SK-N-SH treated with all-trans-retinoic acid at 6 μM for 48 hours (cell line): ENCODE measurements around the gene NCKAP5.

ENCODE experiments used
- ATAC-seq: fragments of 200-7000 bp; cut with Tn5 transposase; 3 replicates; pipeline ENCODE4 v1.9.1; 2020; ENCODE audit warnings: mild to moderate bottlenecking, moderate library complexity
- ARNTL ChIP-seq: fragments of 450-650 bp; formaldehyde crosslinking; IDR thresholded peaks from 2 replicates; pipeline ENCODE4 v1.5.0; 2020; ENCODE audit warnings: low read depth, mild to moderate bottlenecking, moderate library complexity, borderline replicate concordance
- CSDC2 ChIP-seq: fragments of 250-450 bp; sonication (Bioruptor Pico); IDR thresholded peaks from 2 replicates; pipeline ENCODE4 v1.5.0; 2020; ENCODE audit warnings: mild to moderate bottlenecking, moderate library complexity
- ESRRG ChIP-seq: fragments of 250-450 bp; sonication (Bioruptor Pico); IDR thresholded peaks from 2 replicates; pipeline ENCODE4 v1.6.1; 2021; ENCODE audit warnings: mild to moderate bottlenecking
- GLIS3 ChIP-seq: fragments of 250-450 bp; sonication (Bioruptor Pico); IDR thresholded peaks from 2 replicates; pipeline ENCODE4 v1.5.0; 2020; ENCODE audit warnings: mild to moderate bottlenecking, moderate library complexity
- ISL1 ChIP-seq: fragments of 250-450 bp; sonication (Bioruptor Pico); IDR thresholded peaks from 2 replicates; pipeline ENCODE4 v2.1.2; 2022; ENCODE audit warnings: mild to moderate bottlenecking, moderate library complexity
- OSR1 ChIP-seq: fragments of 250-450 bp; sonication (Bioruptor Pico); IDR thresholded peaks from 2 replicates; pipeline ENCODE4 v1.8.0; 2022; ENCODE audit warnings: moderate library complexity, mild to moderate bottlenecking, inconsistent platforms
- PPARA ChIP-seq: fragments of 250-450 bp; sonication (Bioruptor Pico); IDR thresholded peaks from 2 replicates; pipeline ENCODE4 v1.5.0; 2020; ENCODE audit warnings: mild to moderate bottlenecking, borderline replicate concordance
- RARB ChIP-seq: fragments of 250-450 bp; sonication (Bioruptor Pico); IDR thresholded peaks from 2 replicates; pipeline ENCODE4 v1.8.0; 2021; ENCODE audit warnings: mild to moderate bottlenecking, moderate library complexity
- SNAI2 ChIP-seq: fragments of 250-450 bp; sonication (Bioruptor Pico); IDR thresholded peaks from 2 replicates; pipeline ENCODE4 v1.5.0; 2020; ENCODE audit warnings: mild to moderate bottlenecking, moderate library complexity
- TCF4 ChIP-seq: fragments of 250-450 bp; sonication (Bioruptor Pico); IDR thresholded peaks from 2 replicates; pipeline ENCODE4 v1.8.0; 2021; ENCODE audit warnings: mild to moderate bottlenecking, moderate library complexity, borderline replicate concordance
- TOX ChIP-seq: fragments of 250-450 bp; sonication (Bioruptor Pico); IDR thresholded peaks from 2 replicates; pipeline ENCODE4 v1.8.0; 2021; ENCODE audit warnings: mild to moderate bottlenecking, moderate library complexity, borderline replicate concordance
- ZC3H10 ChIP-seq: fragments of 250-450 bp; sonication (Bioruptor Pico); IDR thresholded peaks from 2 replicates; pipeline ENCODE4 v1.5.1; 2021; ENCODE audit warnings: mild to moderate bottlenecking, moderate library complexity
- ZFP3 ChIP-seq: fragments of 250-450 bp; sonication (Bioruptor Pico); IDR thresholded peaks from 2 replicates; pipeline ENCODE4 v1.5.0; 2020; ENCODE audit warnings: mild to moderate bottlenecking, moderate library complexity
- ZFP30 ChIP-seq: fragments of 450-650 bp; formaldehyde crosslinking; IDR thresholded peaks from 2 replicates; pipeline ENCODE4 v1.5.0; 2022; ENCODE audit warnings: mild to moderate bottlenecking, moderate library complexity
- ZNF565 ChIP-seq: fragments of 450-650 bp; formaldehyde crosslinking; conservative IDR thresholded peaks from 2 replicates; pipeline ENCODE4 v1.5.0; 2020; ENCODE audit warnings: low read depth, mild to moderate bottlenecking, moderate library complexity
- ZNF70 ChIP-seq: fragments of 450-650 bp; formaldehyde crosslinking; IDR thresholded peaks from 2 replicates; pipeline ENCODE4 v1.5.0; 2020; ENCODE audit warnings: mild to moderate bottlenecking, moderate library complexity
- ZNF8 ChIP-seq: fragments of 450-650 bp; formaldehyde crosslinking; IDR thresholded peaks from 2 replicates; pipeline ENCODE4 v1.5.0; 2020; ENCODE audit warnings: mild to moderate bottlenecking, moderate library complexity
- TF ChIP-seq, protein P1 (sequence below): fragments of 250-450 bp; sonication (Bioruptor Pico); IDR thresholded peaks from 2 replicates; pipeline ENCODE4 v1.5.0; 2020; ENCODE audit warnings: mild to moderate bottlenecking, moderate library complexity
- TF ChIP-seq, protein P2 (sequence below): fragments of 250-450 bp; sonication (Bioruptor Pico); IDR thresholded peaks from 2 replicates; pipeline ENCODE4 v1.5.1; 2021; ENCODE audit warnings: mild to moderate bottlenecking, moderate library complexity
- TF ChIP-seq, protein P3 (sequence below): fragments of 250-450 bp; sonication (Bioruptor Pico); IDR thresholded peaks from 2 replicates; pipeline ENCODE4 v1.5.1; 2020; ENCODE audit warnings: low read depth, mild to moderate bottlenecking, moderate library complexity

NCKAP5 gene

DNA sequence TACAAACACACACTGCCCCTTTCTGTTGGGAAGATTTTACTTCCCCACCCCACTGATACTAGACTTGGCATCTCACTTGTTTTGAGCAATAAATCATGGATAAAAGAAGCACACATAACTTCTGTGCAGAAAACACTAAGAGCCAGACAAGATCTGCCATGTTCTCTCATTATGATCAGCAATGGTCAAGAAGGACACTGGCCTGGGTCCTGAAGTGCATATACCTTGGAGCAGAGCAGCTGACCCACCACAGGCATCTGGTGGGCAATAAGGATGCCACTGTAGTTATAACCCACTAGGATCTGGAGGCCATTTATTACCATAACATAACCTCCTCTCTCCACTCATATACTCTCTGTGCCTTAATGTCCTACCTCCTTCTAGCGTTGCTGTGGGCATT, 338.3 kb downstream of the NCKAP5 start (continued):
- TF ChIP-seq, protein P1, sequence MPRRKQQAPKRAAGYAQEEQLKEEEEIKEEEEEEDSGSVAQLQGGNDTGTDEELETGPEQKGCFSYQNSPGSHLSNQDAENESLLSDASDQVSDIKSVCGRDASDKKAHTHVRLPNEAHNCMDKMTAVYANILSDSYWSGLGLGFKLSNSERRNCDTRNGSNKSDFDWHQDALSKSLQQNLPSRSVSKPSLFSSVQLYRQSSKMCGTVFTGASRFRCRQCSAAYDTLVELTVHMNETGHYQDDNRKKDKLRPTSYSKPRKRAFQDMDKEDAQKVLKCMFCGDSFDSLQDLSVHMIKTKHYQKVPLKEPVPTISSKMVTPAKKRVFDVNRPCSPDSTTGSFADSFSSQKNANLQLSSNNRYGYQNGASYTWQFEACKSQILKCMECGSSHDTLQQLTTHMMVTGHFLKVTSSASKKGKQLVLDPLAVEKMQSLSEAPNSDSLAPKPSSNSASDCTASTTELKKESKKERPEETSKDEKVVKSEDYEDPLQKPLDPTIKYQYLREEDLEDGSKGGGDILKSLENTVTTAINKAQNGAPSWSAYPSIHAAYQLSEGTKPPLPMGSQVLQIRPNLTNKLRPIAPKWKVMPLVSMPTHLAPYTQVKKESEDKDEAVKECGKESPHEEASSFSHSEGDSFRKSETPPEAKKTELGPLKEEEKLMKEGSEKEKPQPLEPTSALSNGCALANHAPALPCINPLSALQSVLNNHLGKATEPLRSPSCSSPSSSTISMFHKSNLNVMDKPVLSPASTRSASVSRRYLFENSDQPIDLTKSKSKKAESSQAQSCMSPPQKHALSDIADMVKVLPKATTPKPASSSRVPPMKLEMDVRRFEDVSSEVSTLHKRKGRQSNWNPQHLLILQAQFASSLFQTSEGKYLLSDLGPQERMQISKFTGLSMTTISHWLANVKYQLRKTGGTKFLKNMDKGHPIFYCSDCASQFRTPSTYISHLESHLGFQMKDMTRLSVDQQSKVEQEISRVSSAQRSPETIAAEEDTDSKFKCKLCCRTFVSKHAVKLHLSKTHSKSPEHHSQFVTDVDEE = no peak
- TF ChIP-seq, protein P2, sequence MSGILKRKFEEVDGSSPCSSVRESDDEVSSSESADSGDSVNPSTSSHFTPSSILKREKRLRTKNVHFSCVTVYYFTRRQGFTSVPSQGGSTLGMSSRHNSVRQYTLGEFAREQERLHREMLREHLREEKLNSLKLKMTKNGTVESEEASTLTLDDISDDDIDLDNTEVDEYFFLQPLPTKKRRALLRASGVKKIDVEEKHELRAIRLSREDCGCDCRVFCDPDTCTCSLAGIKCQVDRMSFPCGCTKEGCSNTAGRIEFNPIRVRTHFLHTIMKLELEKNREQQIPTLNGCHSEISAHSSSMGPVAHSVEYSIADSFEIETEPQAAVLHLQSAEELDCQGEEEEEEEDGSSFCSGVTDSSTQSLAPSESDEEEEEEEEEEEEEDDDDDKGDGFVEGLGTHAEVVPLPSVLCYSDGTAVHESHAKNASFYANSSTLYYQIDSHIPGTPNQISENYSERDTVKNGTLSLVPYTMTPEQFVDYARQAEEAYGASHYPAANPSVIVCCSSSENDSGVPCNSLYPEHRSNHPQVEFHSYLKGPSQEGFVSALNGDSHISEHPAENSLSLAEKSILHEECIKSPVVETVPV (CRISPR knock-in tag) = no peak
- TF ChIP-seq ARNTL (CRISPR knock-in tag) = no peak
- no peak for TF ChIP-seq ZNF8
- no peak for TF ChIP-seq ZFP3 (CRISPR knock-in tag)
- TF ChIP-seq TCF4 (CRISPR knock-in tag) = no peak
- TF ChIP-seq, protein P3, sequence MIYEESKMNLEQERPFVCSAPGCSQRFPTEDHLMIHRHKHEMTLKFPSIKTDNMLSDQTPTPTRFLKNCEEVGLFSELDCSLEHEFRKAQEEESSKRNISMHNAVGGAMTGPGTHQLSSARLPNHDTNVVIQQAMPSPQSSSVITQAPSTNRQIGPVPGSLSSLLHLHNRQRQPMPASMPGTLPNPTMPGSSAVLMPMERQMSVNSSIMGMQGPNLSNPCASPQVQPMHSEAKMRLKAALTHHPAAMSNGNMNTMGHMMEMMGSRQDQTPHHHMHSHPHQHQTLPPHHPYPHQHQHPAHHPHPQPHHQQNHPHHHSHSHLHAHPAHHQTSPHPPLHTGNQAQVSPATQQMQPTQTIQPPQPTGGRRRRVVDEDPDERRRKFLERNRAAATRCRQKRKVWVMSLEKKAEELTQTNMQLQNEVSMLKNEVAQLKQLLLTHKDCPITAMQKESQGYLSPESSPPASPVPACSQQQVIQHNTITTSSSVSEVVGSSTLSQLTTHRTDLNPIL (CRISPR knock-in tag) = no peak
- no peak for TF ChIP-seq ZNF565 (CRISPR knock-in tag)
- no peak for TF ChIP-seq GLIS3
- TF ChIP-seq SNAI2 = no peak
- TF ChIP-seq TOX (CRISPR knock-in tag) = no peak
- TF ChIP-seq RARB = no peak

- TF ChIP-seq ARNTL (CRISPR knock-in tag) = no peak
- TF ChIP-seq, protein P3 (CRISPR knock-in tag) = no peak
- TF ChIP-seq, protein P1 = no peak
- ATAC-seq = no peak
Observed at GRCh38 chr2:133223226-133223625, 345.0 kb downstream of the NCKAP5 start.

GRCh38 chr2:133221398-133221797, 346.9 kb downstream of the NCKAP5 start:
- ATAC-seq = no peak
- TF ChIP-seq TOX (CRISPR knock-in tag) (no peak), SNAI2 (no peak), OSR1 (CRISPR knock-in tag) (no peak), CSDC2 (CRISPR knock-in tag) (no peak), ZNF565 (CRISPR knock-in tag) (no peak), PPARA (CRISPR knock-in tag) (no peak), ZNF70 (CRISPR knock-in tag) (no peak), ZFP30 (CRISPR knock-in tag) (no peak), ISL1 (CRISPR knock-in tag) (no peak), ZC3H10 (no peak), ARNTL (CRISPR knock-in tag) (no peak), TCF4 (CRISPR knock-in tag) (no peak), GLIS3 (no peak), ZFP3 (CRISPR knock-in tag) (no peak), ZNF8 (no peak), ESRRG (CRISPR knock-in tag) (no peak)
- TF ChIP-seq, protein P1 = no peak
- TF ChIP-seq, protein P3 (CRISPR knock-in tag) = no peak
- TF ChIP-seq, protein P2 (CRISPR knock-in tag) = no peak
